ENCODE data around the gene MISP. TPM values are rescaled to one million over a fixed set of nuclear protein-coding genes. Genes with fewer than 3 reads are reported as not detected.

The MISP gene
- polyA plus RNA-seq, 1 of the 3 experiments (the other 2 are of a cell fraction), result 0.08 TPM

DNA sequence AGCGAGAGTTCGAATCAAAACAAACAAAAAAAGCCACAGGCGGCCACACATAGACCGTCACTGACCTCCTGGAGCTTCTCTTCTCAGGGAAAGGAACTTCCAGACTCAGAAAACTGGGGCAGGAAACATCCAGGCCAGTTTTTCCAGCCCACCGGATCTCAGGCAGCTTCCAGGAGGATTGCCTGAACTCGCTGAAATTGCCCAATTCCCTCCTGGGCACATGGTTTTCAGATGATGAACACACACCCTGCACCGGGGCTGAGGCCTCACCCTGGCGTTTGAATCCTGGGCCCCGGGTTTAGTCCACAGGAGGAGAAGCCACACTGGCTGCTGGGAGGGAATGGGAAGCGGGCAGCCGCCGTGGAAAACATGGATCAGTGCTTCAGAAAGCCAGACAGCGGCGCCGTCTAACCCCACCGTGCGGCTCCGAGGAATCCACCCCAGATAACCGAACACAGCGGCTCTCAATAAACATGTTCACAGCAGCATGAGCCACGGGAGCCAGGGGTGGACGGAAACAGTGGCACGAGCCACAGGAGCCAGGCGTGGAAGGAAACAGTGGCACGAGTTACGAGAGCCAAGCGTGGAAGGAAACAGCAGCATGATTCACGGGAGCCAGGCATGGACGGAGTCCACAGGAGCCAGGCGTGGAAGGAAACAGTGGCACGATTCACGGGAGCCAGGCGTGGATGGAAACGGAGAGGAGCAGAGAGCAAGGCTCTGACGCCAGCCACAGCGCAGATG is 28.2 kb downstream of the MISP start:
- DNase-seq, result no peak
- TF ChIP-seq NFIC (IDR thresholded peaks at IDR 0.05; ENCODE audit: borderline replicate concordance), result no peak
- no peak for TF ChIP-seq FOSL2 (IDR thresholded peaks at IDR 0.05; ENCODE audit: borderline replicate concordance, low read depth)
- Histone ChIP-seq H3K9me2 (no peaks in the 10 kb centered on the region), H3K4me3 (ENCODE audit: low read depth in 2 of 2, low read length in 1 of 2) (no peak overlapping the region), H3K36me3 (replicated peaks in 1 of 2; ENCODE audit: control insufficient read depth in 1 of 2, insufficient read depth in 2 of 2, low read length in 1 of 2) (no peaks in the 10 kb centered on the region), H3K4me2 (no peak overlapping the region), H3K4me1 (ENCODE audit: control insufficient read depth in 1 of 2, insufficient read depth in 2 of 2, low read depth in 1 of 2, low read length in 1 of 2) (peaks cover 0 to 6% of the 10 kb centered on the region in 2 experiments; a peak in 1 of 4 replicates), H3K27ac (ENCODE audit: low read depth in 2 of 2, low read length in 1 of 2) (no peak overlapping the region), H3K9me3 (no peaks in the 10 kb centered on the region), H3K9ac (no peak overlapping the region), H3K79me2 (ENCODE audit: insufficient read depth) (no peaks in the 10 kb centered on the region), H3F3A (replicated peaks; ENCODE audit: insufficient read depth) (no peaks in the 10 kb centered on the region), H3K27me3 (ENCODE audit: insufficient read depth) (no peaks in the 10 kb centered on the region), H2AFZ (ENCODE audit: low read depth) (no peak overlapping the region), H4K20me1 (ENCODE audit: insufficient read depth) (no peaks in the 10 kb centered on the region)
- CTCF ChIA-PET, result interaction anchor here (0.8 to 1.5 kb wide), 2 partner anchors 15 to 80 kb away, joined by 3 to 5 read pairs; no protein-coding TSS in a partner anchor
- 73% methylated on average over 30 of the region's 36 CpGs for WGBS (ENCODE audit: low lambda C conversion rate)
- POLR2A ChIA-PET, result no interaction called here

- Histone ChIP-seq H3K9me3 (no peaks in the 10 kb centered on the region), H3K4me1 (ENCODE audit: control insufficient read depth in 1 of 2, insufficient read depth in 2 of 2, low read depth in 1 of 2, low read length in 1 of 2) (peaks cover 0 to 6% of the 10 kb centered on the region in 2 experiments; a peak in 1 of 4 replicates), H3K79me2 (ENCODE audit: insufficient read depth) (no peaks in the 10 kb centered on the region), H2AFZ (ENCODE audit: low read depth) (no peak overlapping the region), H3K27ac (ENCODE audit: low read depth in 2 of 2, low read length in 1 of 2) (no peak overlapping the region), H3K27me3 (ENCODE audit: insufficient read depth) (no peaks in the 10 kb centered on the region), H3K9me2 (no peaks in the 10 kb centered on the region), H4K20me1 (ENCODE audit: insufficient read depth) (no peaks in the 10 kb centered on the region), H3K4me2 (no peak overlapping the region), H3F3A (replicated peaks; ENCODE audit: insufficient read depth) (no peaks in the 10 kb centered on the region), H3K9ac (no peak overlapping the region), H3K36me3 (replicated peaks in 1 of 2; ENCODE audit: control insufficient read depth in 1 of 2, insufficient read depth in 2 of 2, low read length in 1 of 2) (no peaks in the 10 kb centered on the region), H3K4me3 (ENCODE audit: low read depth in 2 of 2, low read length in 1 of 2) (no peak overlapping the region)
- POLR2A ChIA-PET, result no interaction called here
- TF ChIP-seq PBX3 (IDR thresholded peaks at IDR 0.05) (no peak), FOSL2 (IDR thresholded peaks at IDR 0.05; ENCODE audit: borderline replicate concordance, low read depth) (no peak), TCF12 (IDR thresholded peaks at IDR 0.05) (no peak)
- TF ChIP-seq, protein P1, sequence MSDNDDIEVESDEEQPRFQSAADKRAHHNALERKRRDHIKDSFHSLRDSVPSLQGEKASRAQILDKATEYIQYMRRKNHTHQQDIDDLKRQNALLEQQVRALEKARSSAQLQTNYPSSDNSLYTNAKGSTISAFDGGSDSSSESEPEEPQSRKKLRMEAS (IDR thresholded peaks at IDR 0.05; ENCODE audit: low read depth), result no peak
- 91% methylated on average over 11 of the region's 15 CpGs for WGBS (ENCODE audit: low lambda C conversion rate)
- CTCF ChIA-PET, result no interaction called here
- DNase-seq, result no peak
These were observed 30.0 kb downstream of the MISP start for GRCh38 chr19:780935-781334.

DNA sequence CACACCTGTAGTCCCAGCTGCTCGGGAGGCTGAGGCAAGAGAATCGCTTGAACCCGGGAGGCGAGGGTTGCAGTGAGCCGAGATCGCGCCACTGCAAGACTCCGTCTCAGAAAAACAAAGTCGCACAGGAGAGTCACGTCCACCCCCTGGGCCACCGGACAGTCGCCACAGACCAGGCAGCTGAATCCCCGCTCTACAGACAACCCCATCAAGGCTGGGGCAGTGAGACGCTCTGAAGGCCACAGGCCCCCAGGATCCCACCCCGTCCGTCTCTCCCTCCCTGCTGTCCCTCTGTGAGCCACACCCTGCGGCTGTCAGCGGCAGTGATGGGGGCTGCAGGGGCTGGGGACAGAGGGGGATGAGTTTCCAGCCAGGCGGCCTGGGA is 30.9 kb downstream of the MISP start:
- Histone ChIP-seq H3K4me2 (no peak overlapping the region), H2AFZ (ENCODE audit: low read depth) (no peak overlapping the region)

More for the DNA sequence above, 30.9 kb downstream of the MISP start:
- DNase-seq, result no peak
- peaks cover 0 to 6% of the 10 kb centered on the region in 2 experiments; a peak in 1 of 4 replicates for H3K4me1 ChIP-seq (ENCODE audit: control insufficient read depth in 1 of 2, insufficient read depth in 2 of 2, low read depth in 1 of 2, low read length in 1 of 2)
- ChIA-PET CTCF (interaction anchor here (0.6 to 1.0 kb wide), 2 partner anchors 48 to 136 kb away, joined by 3 to 4 read pairs; no protein-coding TSS in a partner anchor), POLR2A (interaction anchor here (0.6 kb wide), 1 partner anchor 10 kb away, joined by 3 read pairs; no protein-coding TSS in a partner anchor)
- H4K20me1 ChIP-seq (ENCODE audit: insufficient read depth), result no peaks in the 10 kb centered on the region
- H3K27me3 ChIP-seq (ENCODE audit: insufficient read depth), result no peaks in the 10 kb centered on the region
- no peak for TF ChIP-seq MXI1 (IDR thresholded peaks at IDR 0.05; ENCODE audit: low read depth, low read length)
- TF ChIP-seq RXRA (IDR thresholded peaks at IDR 0.05; ENCODE audit: borderline replicate concordance, low read depth), result no peak
- TF ChIP-seq IRF3 (IDR thresholded peaks at IDR 0.05; ENCODE audit: low read depth, low read length), result no peak
- TF ChIP-seq FOXM1 (IDR thresholded peaks at IDR 0.05; ENCODE audit: low read depth), result no peak
- no peak overlapping the region for H3K27ac ChIP-seq (ENCODE audit: low read depth in 2 of 2, low read length in 1 of 2)
- H3F3A ChIP-seq (replicated peaks; ENCODE audit: insufficient read depth), result no peaks in the 10 kb centered on the region
- H3K4me3 ChIP-seq (ENCODE audit: low read depth in 2 of 2, low read length in 1 of 2), result no peak overlapping the region
- H3K36me3 ChIP-seq (replicated peaks in 1 of 2; ENCODE audit: control insufficient read depth in 1 of 2, insufficient read depth in 2 of 2, low read length in 1 of 2), result no peaks in the 10 kb centered on the region
- 92% methylated on average over 15 of the region's 19 CpGs for WGBS (ENCODE audit: low lambda C conversion rate)
- H3K79me2 ChIP-seq (ENCODE audit: insufficient read depth), result no peaks in the 10 kb centered on the region
- no peak overlapping the region for H3K9ac ChIP-seq
- no peaks in the 10 kb centered on the region for H3K9me2 ChIP-seq
- no peaks in the 10 kb centered on the region for H3K9me3 ChIP-seq

All from SK-N-SH (cell line).